ENCODE measurements around the gene CLRN1.
"Not testable (repeated sequence)": the region's sequence is repeated elsewhere in the genome, so short reads cannot be mapped to it uniquely, and the experiment has no call there.

The CLRN1 gene

GRCh38 chr3:150972366-150973071 lies at the start of gene CLRN1:
Gene CLRN1, minus strand, starts transcription at chr3:150972727. Its CDS starts 19 bp downstream, at chr3:150972708.
- DNase-seq (ENCODE audit: low read depth) = no peak

DNA sequence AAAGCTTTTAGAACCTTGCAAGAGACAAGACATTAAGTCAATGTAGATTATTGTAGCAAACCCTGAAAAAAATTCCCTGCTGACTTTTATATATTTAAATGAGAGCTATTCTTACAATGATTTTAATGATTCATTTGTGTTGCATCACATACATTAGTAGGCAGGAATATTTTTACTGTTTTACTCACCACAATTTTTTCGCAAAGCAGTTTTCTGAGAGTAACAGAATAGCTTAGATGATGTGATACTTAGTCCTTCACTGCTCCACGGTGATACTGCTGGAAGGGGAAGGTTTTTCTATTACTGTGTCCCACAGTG lies 43.9 kb upstream of the CLRN1 start:
- peak; percentile 36 for DNase-seq (ENCODE audit: low read depth)

- peak; percentile 58 for DNase-seq (ENCODE audit: low read depth)
Observed at GRCh38 chr3:151015767-151016477, 43.4 kb upstream of the CLRN1 start.

- DNase-seq (ENCODE audit: low read depth) = no peak
Observed at GRCh38 chr3:151015181-151015580, 42.7 kb upstream of the CLRN1 start.

GRCh38 chr3:151014501-151015018 lies 42.0 kb upstream of the CLRN1 start:
- no peak for DNase-seq (ENCODE audit: low read depth)

GRCh38 chr3:151012753-151013152 lies 40.2 kb upstream of the CLRN1 start:
- no peak for DNase-seq (ENCODE audit: low read depth)

- DNase-seq (ENCODE audit: low read depth) = peak; percentile 16
Observed at GRCh38 chr3:151011427-151011826, 38.9 kb upstream of the CLRN1 start.

DNA sequence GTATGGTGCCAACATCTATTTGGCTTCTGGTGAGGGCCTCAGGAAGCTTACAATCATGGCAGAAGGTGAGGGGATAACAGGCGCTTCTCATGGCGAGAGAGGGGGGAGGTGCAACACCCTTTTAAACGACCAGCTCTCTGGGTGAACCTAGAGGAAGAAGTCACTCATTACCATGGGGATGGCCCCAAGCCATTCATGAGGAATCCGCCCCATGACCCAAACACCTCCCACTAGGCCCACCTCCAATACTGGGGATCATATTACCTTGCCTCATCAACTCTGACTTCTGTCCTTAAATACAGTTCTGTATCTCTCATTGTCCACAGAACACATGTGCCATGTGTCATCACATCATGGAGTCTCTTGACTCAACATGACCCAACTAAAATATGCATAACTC lies 37.5 kb upstream of the CLRN1 start:
- no peak for DNase-seq (ENCODE audit: low read depth)

GRCh38 chr3:151009430-151009829 lies 36.9 kb upstream of the CLRN1 start:
- no peak for DNase-seq (ENCODE audit: low read depth)

- peak; percentile 32 for DNase-seq (ENCODE audit: low read depth)
Observed at GRCh38 chr3:151008699-151009098, 36.2 kb upstream of the CLRN1 start.

GRCh38 chr3:151003768-151004134 lies 31.2 kb upstream of the CLRN1 start:
- DNase-seq (ENCODE audit: low read depth) = no peak

- DNase-seq (ENCODE audit: low read depth) = peak; percentile 10
Observed at GRCh38 chr3:151003029-151003767, 30.7 kb upstream of the CLRN1 start.

DNA sequence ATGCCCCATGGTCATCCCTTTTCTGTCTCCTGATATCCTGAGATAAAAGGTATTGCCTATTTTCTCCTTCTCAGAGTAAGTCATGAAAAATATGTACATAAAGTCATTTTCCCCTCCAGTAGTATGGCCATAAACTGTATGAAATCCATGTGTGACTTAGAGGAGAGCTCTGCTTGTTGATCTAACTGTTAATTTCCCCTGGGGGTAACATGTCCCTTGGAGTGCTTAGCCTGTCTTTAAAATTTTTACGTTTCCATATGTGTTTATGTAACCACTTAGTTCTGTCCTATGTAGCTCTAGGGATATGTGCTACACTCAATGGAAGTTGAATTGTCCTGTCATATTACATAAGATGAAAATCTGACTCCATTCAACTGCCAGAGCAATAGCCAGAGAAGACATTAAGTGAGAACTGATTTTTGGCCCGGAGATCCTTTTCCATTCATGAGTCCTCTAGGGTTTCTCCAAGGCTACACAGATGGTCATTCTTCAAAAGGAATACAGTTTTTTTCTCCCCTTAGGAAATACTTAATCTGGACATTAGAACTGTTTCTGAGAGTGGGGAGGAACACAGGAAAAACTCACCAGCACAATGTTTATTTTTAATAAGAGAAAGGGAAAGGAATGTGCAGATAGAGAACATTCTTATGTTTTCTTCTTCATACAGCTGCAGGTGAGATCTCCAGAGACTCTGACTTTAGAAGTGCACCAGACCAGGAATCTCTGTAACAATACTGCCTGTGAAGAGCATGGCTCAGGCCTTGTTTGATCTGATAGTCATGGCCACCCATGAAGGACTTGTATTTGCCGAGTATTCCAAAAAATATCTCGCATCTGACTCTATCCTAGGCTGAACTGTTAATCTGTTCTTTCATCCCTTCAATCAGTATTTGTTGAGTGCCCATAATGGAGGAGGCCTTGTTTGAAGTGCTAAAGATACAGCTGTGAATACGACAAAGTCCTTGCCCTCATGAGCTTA lies 29.8 kb upstream of the CLRN1 start:
- DNase-seq (ENCODE audit: low read depth) = no peak

DNA sequence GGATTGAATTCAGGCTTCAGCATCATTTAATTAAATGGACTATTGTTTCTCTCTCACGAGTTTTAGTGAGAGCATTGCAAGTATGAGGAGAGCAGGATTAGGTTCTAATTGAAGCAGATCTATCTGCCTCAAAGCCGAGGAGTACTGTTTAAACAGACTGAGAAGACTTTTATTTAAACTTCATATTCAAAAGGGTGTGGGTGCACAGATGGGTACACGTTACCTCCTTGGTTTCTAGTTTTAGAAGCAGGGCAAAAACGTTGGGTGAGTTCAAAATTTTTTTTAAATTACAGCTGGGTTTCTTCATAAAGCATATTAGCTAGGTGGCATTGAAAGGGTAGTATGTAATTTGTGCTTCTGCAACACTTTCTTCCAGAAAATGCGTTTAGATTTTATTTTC lies 26.5 kb upstream of the CLRN1 start:
- DNase-seq (ENCODE audit: low read depth) = no peak

DNA sequence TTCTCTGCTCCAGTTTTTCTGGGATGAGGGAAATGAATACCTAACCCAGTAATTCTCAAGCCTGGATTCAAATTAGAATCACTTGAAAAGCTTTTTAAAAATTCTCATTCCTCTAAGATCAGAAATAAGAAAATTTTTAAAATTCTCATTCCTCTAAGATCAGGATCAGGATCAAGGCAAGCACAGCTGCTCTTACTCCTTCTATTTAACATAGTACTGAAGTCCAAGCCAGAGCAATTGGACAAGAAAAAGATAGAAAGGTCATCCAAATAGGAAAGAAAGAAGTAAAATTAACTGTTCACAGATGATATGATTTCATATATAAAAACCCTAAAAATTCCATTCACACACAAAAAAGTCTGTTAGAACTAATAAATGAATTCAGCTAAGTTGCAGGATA lies 24.2 kb upstream of the CLRN1 start:
- no peak for DNase-seq (ENCODE audit: low read depth)

- no peak for DNase-seq (ENCODE audit: low read depth)
Observed at GRCh38 chr3:150995510-150995909, 23.0 kb upstream of the CLRN1 start.

GRCh38 chr3:150989208-150989607 lies 16.7 kb upstream of the CLRN1 start:
- no peak for DNase-seq (ENCODE audit: low read depth)

GRCh38 chr3:150988395-150988794 lies 15.9 kb upstream of the CLRN1 start:
- DNase-seq (ENCODE audit: low read depth) = not testable (repeated sequence)

DNA sequence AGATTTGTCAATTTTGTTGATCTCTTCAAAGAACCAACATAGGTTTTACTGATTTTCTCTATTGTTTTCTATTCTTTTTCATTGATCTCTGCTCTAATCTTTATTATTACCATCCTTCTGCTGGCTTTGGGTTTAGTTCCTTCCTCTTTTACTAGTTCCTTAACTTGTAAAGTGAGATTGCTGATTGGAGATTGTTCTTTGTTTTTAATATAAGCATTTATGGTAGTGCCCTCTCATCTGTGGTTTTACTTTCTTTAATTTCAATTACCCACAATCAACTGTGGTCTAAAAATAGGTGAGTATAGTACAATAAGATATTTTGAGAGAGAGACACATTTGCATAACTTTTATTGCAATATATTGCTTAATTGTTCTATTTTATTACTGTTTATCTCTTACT lies 13.2 kb upstream of the CLRN1 start:
- DNase-seq (ENCODE audit: low read depth) = no peak

GRCh38 chr3:150984066-150984465 lies 11.5 kb upstream of the CLRN1 start:
- no peak for DNase-seq (ENCODE audit: low read depth)

DNA sequence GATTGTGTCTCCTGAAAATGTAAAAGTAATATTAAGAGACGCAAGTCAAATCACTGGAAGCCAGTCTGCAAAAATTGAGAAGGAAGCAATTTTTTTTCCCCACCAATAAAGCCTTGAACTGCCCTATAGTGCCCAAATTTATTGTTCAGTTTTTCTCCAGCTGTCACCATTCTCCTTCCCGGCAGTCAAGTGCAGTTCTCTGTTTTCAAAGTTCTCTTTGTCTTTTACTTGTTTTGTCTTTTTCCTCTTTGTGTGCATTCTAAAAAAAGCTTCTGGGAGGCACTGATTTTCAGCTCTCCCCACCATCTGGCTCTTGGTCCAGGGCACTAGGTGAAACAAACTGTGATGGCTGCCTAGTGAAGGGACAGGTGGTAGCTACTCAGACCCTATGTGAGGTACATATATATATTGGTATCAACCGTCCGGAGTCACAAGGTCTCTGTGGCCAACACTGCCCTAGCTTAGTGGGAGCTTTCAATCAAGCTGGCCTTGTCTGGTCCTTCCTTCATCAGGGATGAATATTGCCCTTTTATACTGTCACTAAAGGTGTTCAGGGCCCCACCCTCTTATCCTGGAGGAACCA lies 6.1 kb upstream of the CLRN1 start:
- no peak for DNase-seq (ENCODE audit: low read depth)

All from GM04504 (cell line).